HCT116 (cell line): ENCODE results near the gene FGF22. TPM values are rescaled to one million over a fixed set of nuclear protein-coding genes. Genes with fewer than 3 reads are reported as not detected.

Experiments used
- ATAC-seq: fragments of 200-7000 bp; cut with Tn5 transposase; 2 replicates; pipeline ENCODE4 v1.9.1; 2020; ENCODE audit warnings: mild to moderate bottlenecking, moderate library complexity
- BruUV-seq: library from RNA; stranded (reverse); fragments of 400-500 nt; replicated peaks from 2 replicates; lab custom pipeline; 2021; lab: Mats Ljungman, UMichigan
- CTCF ChIA-PET: fragments of 300-600 bp; sonication (Branson Sonifier 250); formaldehyde crosslinking; loops from one replicate; lab custom pipeline; 2021; ENCODE audit warnings: antibody characterized with exemption; lab: Charles Lee
- POLR2A ChIA-PET: fragments of 300-600, 350-600 bp; sonication (Branson Sonifier 250); formaldehyde crosslinking; loops from one replicate; lab custom pipeline; 2021; ENCODE audit warnings: antibody characterized with exemption; lab: Charles Lee
- RAD21 ChIA-PET, 2 experiments: fragments of 300-600 bp; sonication (Branson Sonifier 250); formaldehyde crosslinking; loops; one replicate each; lab custom pipeline; 2023; ENCODE audit warnings: low total read pairs in 2 of 2; ENCODE audit not compliant: uncharacterized antibody in 2 of 2, unreplicated experiment in 2 of 2, low non-redundant PET in 1 of 2; lab: Charles Lee
- DNase-seq: peaks from one replicate; pipeline ENCODE4 v3.0.0-alpha.2; 2010; ENCODE audit warnings: low read depth, low spot score
- H2AFZ ChIP-seq: fragments of 200-600 bp; shearing (Covaris generic), sonication (generic); 2 replicates; pipeline ENCODE4 v1.6.1; 2017; ENCODE audit warnings: low read depth, mixed run types, mixed read lengths, antibody characterized with exemption, low read length; ENCODE audit not compliant: poor library complexity, severe bottlenecking
- H3K27ac ChIP-seq: 2 replicates; pipeline ENCODE4 v1.5.1; 2012; ENCODE audit warnings: low read depth, low read length
- H3K27me3 ChIP-seq: fragments of 200-600 bp; sonication (generic); 2 replicates; pipeline ENCODE4 v1.6.1; 2016; ENCODE audit warnings: mixed run types, low read length, mixed read lengths; ENCODE audit not compliant: insufficient read depth
- H3K36me3 ChIP-seq, 2 experiments: fragments of 200-500 bp in 1 of 2; fragments of 200-600 bp in 1 of 2; sonication (Bioruptor generic) in 1 of 2; sonication (generic) in 1 of 2; 2 replicates each; pipeline versions ENCODE4 v1.5.1 to v1.6.1; 2014 to 2016; ENCODE audit warnings: low read length in 2 of 2, inconsistent platforms in 1 of 2, mixed read lengths in 1 of 2, mixed run types in 1 of 2; ENCODE audit not compliant: insufficient read depth in 2 of 2, control insufficient read depth in 1 of 2
- H3K4me1 ChIP-seq, 2 experiments: fragments of 200-600 bp in 1 of 2; sonication (generic) in 1 of 2; 2 replicates each; pipeline versions ENCODE4 v1.5.1 to v1.6.1; 2012 to 2017; ENCODE audit warnings: low read length in 2 of 2, inconsistent platforms in 1 of 2, mild to moderate bottlenecking in 1 of 2, mixed read lengths in 1 of 2, mixed run types in 1 of 2, moderate library complexity in 1 of 2; ENCODE audit not compliant: insufficient read depth in 2 of 2, control insufficient read depth in 1 of 2
- H3K4me2 ChIP-seq: fragments of 200-600 bp; sonication (generic); 2 replicates; pipeline ENCODE4 v1.6.1; 2017; ENCODE audit warnings: mixed run types, low read length, mixed read lengths
- H3K4me3 ChIP-seq, 2 experiments: fragments of 200-600 bp in 1 of 2; sonication (generic) in 1 of 2; replicated peaks in 1 of 2; 2 replicates each; pipeline ENCODE4 v1.5.1; 2011 to 2016; ENCODE audit warnings: low read length in 2 of 2, control low read depth in 1 of 2, low read depth in 1 of 2, mild to moderate bottlenecking in 1 of 2, mixed read lengths in 1 of 2, mixed run types in 1 of 2
- H3K79me2 ChIP-seq: fragments of 200-600 bp; sonication (generic); 2 replicates; pipeline ENCODE4 v1.6.1; 2017; ENCODE audit warnings: mild to moderate bottlenecking, mixed run types, low read length, moderate library complexity, mixed read lengths; ENCODE audit not compliant: insufficient read depth
- H3K9ac ChIP-seq: fragments of 200-600 bp; sonication (generic); 2 replicates; pipeline ENCODE4 v1.6.1; 2016; ENCODE audit warnings: low read length, mixed read lengths
- H3K9me2 ChIP-seq: fragments of 200-600 bp; sonication (generic), shearing (Covaris generic); 2 replicates; pipeline ENCODE4 v1.6.1; 2017; ENCODE audit warnings: mixed run types, mild to moderate bottlenecking, moderate library complexity; ENCODE audit not compliant: insufficient read depth
- H3K9me3 ChIP-seq, 2 experiments: fragments of 200-500 bp in 1 of 2; fragments of 200-600 bp in 1 of 2; sonication (Bioruptor generic) in 1 of 2; sonication (generic) in 1 of 2; 2 replicates each; pipeline ENCODE4 v1.6.1; 2014 to 2017; ENCODE audit warnings: low read length in 2 of 2, mixed read lengths in 2 of 2, inconsistent platforms in 1 of 2, low read depth in 1 of 2, mild to moderate bottlenecking in 1 of 2, mixed run types in 1 of 2, moderate library complexity in 1 of 2; ENCODE audit not compliant: control insufficient read depth in 1 of 2, insufficient read depth in 1 of 2
- H4K20me1 ChIP-seq: fragments of 200-600 bp; sonication (generic), shearing (Covaris generic); 2 replicates; pipeline ENCODE4 v1.6.1; 2017; ENCODE audit warnings: mixed run types, mild to moderate bottlenecking, moderate library complexity; ENCODE audit not compliant: insufficient read depth
- CEBPB ChIP-seq: IDR thresholded peaks from 2 replicates; pipeline ENCODE4 v1.6.1; 2012; ENCODE audit warnings: low read depth
- EGR1 ChIP-seq: IDR thresholded peaks from 2 replicates; pipeline ENCODE4 v1.6.1; 2012; ENCODE audit warnings: low read depth
- ELF1 ChIP-seq: IDR thresholded peaks from 2 replicates; pipeline ENCODE4 v1.6.1; 2012; ENCODE audit warnings: low read depth, borderline replicate concordance
- EZH2 ChIP-seq: fragments of 200-600 bp; sonication (generic); IDR thresholded peaks from 2 replicates; pipeline ENCODE4 v1.6.1; 2017; ENCODE audit warnings: antibody characterized with exemption, mixed run types
- FOSL1 ChIP-seq: IDR thresholded peaks from 2 replicates; pipeline ENCODE4 v1.6.1; 2012; ENCODE audit warnings: low read depth
- JUND ChIP-seq: IDR thresholded peaks from 2 replicates; pipeline ENCODE4 v1.6.1; 2012
- POLR2A ChIP-seq: IDR thresholded peaks from 2 replicates; pipeline ENCODE4 v1.7.0; 2011; ENCODE audit warnings: borderline replicate concordance; ENCODE audit not compliant: insufficient read depth, insufficient read length; ENCODE audit errors: extremely low read depth
- POLR2AphosphoS5 ChIP-seq: IDR thresholded peaks from 2 replicates; pipeline ENCODE4 v1.6.1; 2011; ENCODE audit warnings: mild to moderate bottlenecking, low read depth, low read length, moderate library complexity
- RAD21 ChIP-seq: IDR thresholded peaks from 2 replicates; pipeline ENCODE4 v1.6.1; 2012; ENCODE audit warnings: low read depth, mild to moderate bottlenecking
- SIN3A ChIP-seq: IDR thresholded peaks from 2 replicates; pipeline ENCODE4 v1.6.1; 2012; ENCODE audit warnings: low read depth
- SP1 ChIP-seq: IDR thresholded peaks from 2 replicates; pipeline ENCODE4 v1.6.1; 2012; ENCODE audit warnings: low read depth
- SRF ChIP-seq: IDR thresholded peaks from 2 replicates; pipeline ENCODE4 v1.6.1; 2012; ENCODE audit warnings: low read depth
- TCF7L2 ChIP-seq: IDR thresholded peaks from 2 replicates; pipeline ENCODE4 v1.7.0; 2011; ENCODE audit warnings: borderline replicate concordance, inconsistent platforms; ENCODE audit not compliant: insufficient read depth, insufficient read length; ENCODE audit errors: extremely low read depth
- YY1 ChIP-seq: IDR thresholded peaks from 2 replicates; pipeline ENCODE4 v1.6.1; 2011; ENCODE audit warnings: low read length, low read depth, moderate library complexity, mild to moderate bottlenecking; ENCODE audit not compliant: insufficient replicate concordance; ENCODE audit errors: extremely low read depth
- ZFX ChIP-seq: fragments of 450-650 bp; IDR thresholded peaks from 2 replicates; pipeline ENCODE4 v1.6.1; 2017
- ZNF274 ChIP-seq: fragments of 200-500 bp; sonication (Bioruptor generic); IDR thresholded peaks from 2 replicates; pipeline ENCODE4 v1.6.1; 2014; ENCODE audit warnings: mild to moderate bottlenecking, low read depth, low read length, inconsistent platforms
- intact Hi-C: fragments of 100-400 bp; cut with micrococcal nuclease; formaldehyde crosslinking; loops from 2 replicates; pipeline ENCODE4 v1.10.0; 2022
- total RNA-seq: library from RNA; stranded (reverse); gene quantifications from one replicate; pipeline ENCODE4 v1.2.1, GENCODE V29; 2021; ENCODE audit not compliant: unreplicated experiment
- TF ChIP-seq, protein P1 (sequence below): IDR thresholded peaks from 2 replicates; pipeline ENCODE4 v1.6.1; 2012; ENCODE audit warnings: low read depth
- TF ChIP-seq, protein P2 (sequence below): IDR thresholded peaks from 2 replicates; pipeline ENCODE4 v1.6.1; 2012
- TF ChIP-seq, protein P3 (sequence below): IDR thresholded peaks from 2 replicates; pipeline ENCODE4 v1.6.1; 2012

Gene FGF22
- total RNA-seq, 1 experiment from 2014 or later, result 1.5 TPM

DNA sequence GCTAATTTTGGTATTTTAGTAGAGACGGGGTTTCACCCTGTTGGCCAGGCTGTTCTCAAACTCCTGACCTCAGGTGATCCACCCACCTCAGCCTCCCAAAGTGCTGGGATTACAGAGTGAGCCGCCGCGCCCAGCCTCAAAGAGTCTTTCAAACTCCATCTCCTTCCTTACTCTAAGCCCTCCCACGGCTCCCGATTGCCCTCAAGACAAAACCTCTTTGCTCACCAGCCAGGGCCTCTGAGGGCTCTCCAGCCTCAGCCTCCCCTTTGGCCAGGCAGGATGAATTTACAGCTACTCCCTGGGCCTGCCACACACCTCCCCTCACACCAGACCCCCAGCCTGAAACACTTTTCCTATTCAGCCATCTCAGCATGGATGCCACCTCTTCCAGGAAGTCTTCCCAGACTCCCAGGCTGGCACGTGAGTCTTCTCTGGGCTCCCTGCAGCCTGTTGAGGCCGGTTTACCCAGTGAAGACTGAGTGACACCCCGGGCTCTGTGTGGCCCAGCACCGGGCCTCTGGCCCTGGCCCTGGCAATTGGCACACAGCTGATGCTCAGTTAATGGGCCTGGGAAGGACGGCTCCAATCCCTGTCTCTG lies 48.0 kb downstream of the FGF22 start:
- H3K4me1 ChIP-seq, result no peaks in the 10 kb centered on the region
- CTCF ChIA-PET, result no interaction called here

More for the DNA sequence above, 48.0 kb downstream of the FGF22 start:
- intact Hi-C loops, result no loop called here
- ATAC-seq, result no peak
- H4K20me1 ChIP-seq, result no peaks in the 10 kb centered on the region
- H3K79me2 ChIP-seq, result no peaks in the 10 kb centered on the region
- no TSS peak for BruUV-seq
- POLR2A ChIA-PET, result interaction anchor here (1.0 kb wide), 1 partner anchor 11 kb away, joined by 4 read pairs; no protein-coding TSS in a partner anchor
- no peaks in the 10 kb centered on the region for H3K9me2 ChIP-seq
- no peak overlapping the region for H3K9ac ChIP-seq
- H3K36me3 ChIP-seq, result no peaks in the 10 kb centered on the region
- H3K4me3 ChIP-seq, result no peak overlapping the region
- H2AFZ ChIP-seq, result no peak overlapping the region
- no peak overlapping the region for H3K4me2 ChIP-seq
- TF ChIP-seq ZFX, result no peak
- no peak for TF ChIP-seq FOSL1
- TF ChIP-seq, protein P1, sequence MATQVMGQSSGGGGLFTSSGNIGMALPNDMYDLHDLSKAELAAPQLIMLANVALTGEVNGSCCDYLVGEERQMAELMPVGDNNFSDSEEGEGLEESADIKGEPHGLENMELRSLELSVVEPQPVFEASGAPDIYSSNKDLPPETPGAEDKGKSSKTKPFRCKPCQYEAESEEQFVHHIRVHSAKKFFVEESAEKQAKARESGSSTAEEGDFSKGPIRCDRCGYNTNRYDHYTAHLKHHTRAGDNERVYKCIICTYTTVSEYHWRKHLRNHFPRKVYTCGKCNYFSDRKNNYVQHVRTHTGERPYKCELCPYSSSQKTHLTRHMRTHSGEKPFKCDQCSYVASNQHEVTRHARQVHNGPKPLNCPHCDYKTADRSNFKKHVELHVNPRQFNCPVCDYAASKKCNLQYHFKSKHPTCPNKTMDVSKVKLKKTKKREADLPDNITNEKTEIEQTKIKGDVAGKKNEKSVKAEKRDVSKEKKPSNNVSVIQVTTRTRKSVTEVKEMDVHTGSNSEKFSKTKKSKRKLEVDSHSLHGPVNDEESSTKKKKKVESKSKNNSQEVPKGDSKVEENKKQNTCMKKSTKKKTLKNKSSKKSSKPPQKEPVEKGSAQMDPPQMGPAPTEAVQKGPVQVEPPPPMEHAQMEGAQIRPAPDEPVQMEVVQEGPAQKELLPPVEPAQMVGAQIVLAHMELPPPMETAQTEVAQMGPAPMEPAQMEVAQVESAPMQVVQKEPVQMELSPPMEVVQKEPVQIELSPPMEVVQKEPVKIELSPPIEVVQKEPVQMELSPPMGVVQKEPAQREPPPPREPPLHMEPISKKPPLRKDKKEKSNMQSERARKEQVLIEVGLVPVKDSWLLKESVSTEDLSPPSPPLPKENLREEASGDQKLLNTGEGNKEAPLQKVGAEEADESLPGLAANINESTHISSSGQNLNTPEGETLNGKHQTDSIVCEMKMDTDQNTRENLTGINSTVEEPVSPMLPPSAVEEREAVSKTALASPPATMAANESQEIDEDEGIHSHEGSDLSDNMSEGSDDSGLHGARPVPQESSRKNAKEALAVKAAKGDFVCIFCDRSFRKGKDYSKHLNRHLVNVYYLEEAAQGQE, result no peak
- no peak for TF ChIP-seq ELF1
- no peak for TF ChIP-seq YY1
- TF ChIP-seq SP1, result no peak
- TF ChIP-seq EGR1, result no peak
- TF ChIP-seq SRF, result no peak
- no peak for TF ChIP-seq JUND
- TF ChIP-seq EZH2, result no peak
- TF ChIP-seq RAD21, result no peak
- no peak for TF ChIP-seq ZNF274
- TF ChIP-seq CEBPB, result no peak
- no peak for TF ChIP-seq POLR2A
- TF ChIP-seq, protein P2, sequence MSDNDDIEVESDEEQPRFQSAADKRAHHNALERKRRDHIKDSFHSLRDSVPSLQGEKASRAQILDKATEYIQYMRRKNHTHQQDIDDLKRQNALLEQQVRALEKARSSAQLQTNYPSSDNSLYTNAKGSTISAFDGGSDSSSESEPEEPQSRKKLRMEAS, result no peak
- no peak for TF ChIP-seq SIN3A
- no peak for TF ChIP-seq POLR2AphosphoS5
- TF ChIP-seq TCF7L2, result no peak
- TF ChIP-seq, protein P3, sequence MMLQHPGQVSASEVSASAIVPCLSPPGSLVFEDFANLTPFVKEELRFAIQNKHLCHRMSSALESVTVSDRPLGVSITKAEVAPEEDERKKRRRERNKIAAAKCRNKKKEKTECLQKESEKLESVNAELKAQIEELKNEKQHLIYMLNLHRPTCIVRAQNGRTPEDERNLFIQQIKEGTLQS, result no peak
- no peak overlapping the region for H3K27ac ChIP-seq
- RAD21 ChIA-PET, result no interaction called here
- no peaks in the 10 kb centered on the region for H3K9me3 ChIP-seq
- no peak for DNase-seq
- no peaks in the 10 kb centered on the region for H3K27me3 ChIP-seq
